IMR-90 (cell line): ENCODE results near the gene HTT.

Experiments used
- BHLHE40 ChIP-seq: fragments of 150-350 bp; IDR thresholded peaks from 2 replicates; pipeline ENCODE4 v1.6.1; 2016; ENCODE audit warnings: mild to moderate bottlenecking, low read depth, low read length
- CEBPB ChIP-seq: IDR thresholded peaks from 2 replicates; pipeline ENCODE4 v1.6.1; 2012; ENCODE audit warnings: low read depth, low read length, improper control_type of control experiment
- CHD1 ChIP-seq: IDR thresholded peaks from 2 replicates; pipeline ENCODE4 v1.6.1; 2012; ENCODE audit warnings: low read depth, low read length, improper control_type of control experiment
- CTCF ChIP-seq: conservative IDR thresholded peaks from 2 replicates; pipeline ENCODE4 v1.5.1; 2012; ENCODE audit warnings: mild to moderate bottlenecking, low read depth, low read length, improper control_type of control experiment
- ELK1 ChIP-seq: fragments of 150-350 bp; IDR thresholded peaks from 2 replicates; pipeline ENCODE4 v1.6.1; 2016; ENCODE audit warnings: low read depth, mild to moderate bottlenecking, low read length, moderate library complexity, borderline replicate concordance
- FOS ChIP-seq: fragments of 150-350 bp; IDR thresholded peaks from 2 replicates; pipeline ENCODE4 v1.6.1; 2016; ENCODE audit warnings: low read depth, low read length
- MAFK ChIP-seq: IDR thresholded peaks from 2 replicates; pipeline ENCODE4 v1.6.1; 2012; ENCODE audit warnings: low read depth, low read length, improper control_type of control experiment
- MXI1 ChIP-seq: IDR thresholded peaks from 2 replicates; pipeline ENCODE4 v1.6.1; 2012; ENCODE audit warnings: low read depth, mild to moderate bottlenecking, low read length, moderate library complexity, borderline replicate concordance
- NFE2L2 ChIP-seq: fragments of 150-350 bp; IDR thresholded peaks from 2 replicates; pipeline ENCODE4 v1.6.1; 2016; ENCODE audit warnings: low read depth, mild to moderate bottlenecking, low read length
- POLR2A ChIP-seq: IDR thresholded peaks from 2 replicates; pipeline ENCODE4 v1.6.1; 2012; ENCODE audit warnings: mild to moderate bottlenecking, low read depth, low read length
- RAD21 ChIP-seq: IDR thresholded peaks from 2 replicates; pipeline ENCODE4 v1.6.1; 2012; ENCODE audit warnings: low read length, improper control_type of control experiment
- USF2 ChIP-seq: fragments of 150-350 bp; IDR thresholded peaks from 2 replicates; pipeline ENCODE4 v1.6.1; 2017; ENCODE audit warnings: mild to moderate bottlenecking, antibody characterized with exemption, low read length, low read depth

DNA sequence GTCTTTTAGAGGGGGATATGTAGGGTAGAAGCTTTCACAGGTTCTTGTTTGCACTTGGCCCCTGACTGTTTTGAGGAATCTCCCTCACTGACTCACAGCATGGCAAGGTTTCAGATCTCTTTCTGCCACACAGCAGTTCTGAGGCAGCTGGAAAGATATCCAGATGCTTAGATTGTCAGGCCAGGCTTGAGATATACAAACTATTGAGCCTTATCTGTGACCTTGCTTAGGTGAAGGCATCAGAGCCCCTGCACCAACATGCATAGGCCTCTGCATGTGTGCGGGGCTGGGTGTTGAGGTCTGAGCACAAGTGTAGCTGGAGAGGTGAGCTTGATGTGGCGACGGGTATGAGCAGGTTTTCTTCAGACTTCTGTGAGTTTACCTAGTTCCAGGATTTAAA lies 93.5 kb downstream of the HTT start:
- TF ChIP-seq POLR2A (no peak), CTCF (no peak), CEBPB (no peak), FOS (no peak), NFE2L2 (no peak), RAD21 (no peak), ELK1 (no peak), BHLHE40 (no peak), USF2 (no peak), CHD1 (no peak), MXI1 (no peak), MAFK (peak; percentile 17; the same call in 1 of the 2 replicates)
